ENCODE measurements around the gene PIGS. TPM values are rescaled to one million over a fixed set of nuclear protein-coding genes. Genes with fewer than 3 reads are reported as not detected.

The PIGS gene
- total and polyA plus RNA-seq, 2 donors (not counting 1 experiment from before 2014, with no cell fraction given), result 44.1 to 55.1 TPM

- Histone ChIP-seq H3K4me1 (ENCODE audit: control insufficient read depth in 2 of 2, insufficient read depth in 2 of 2, low read length in 2 of 2) (peaks cover 59 to 72% of the 10 kb centered on the region in 2 donors), H3K9me3 (ENCODE audit: control extremely low read depth in 1 of 3, control insufficient read depth in 2 of 3, insufficient read depth in 1 of 3, low read length in 2 of 3) (no peaks in the 10 kb centered on the region), H3K4me3 (ENCODE audit: control extremely low read depth in 1 of 5, extremely low read depth in 1 of 5, insufficient read depth in 1 of 5, low read depth in 2 of 5, low read length in 4 of 5) (peak overlapping the region in 4 of 5 experiments; percentile 21 to 50 (median 34)), H3K27me3 (replicated peaks in 1 of 4; ENCODE audit: control extremely low read depth in 1 of 4, control insufficient read depth in 3 of 4, insufficient read depth in 4 of 4, low read length in 3 of 4) (no peaks in the 10 kb centered on the region), H3K4me2 (replicated peaks; ENCODE audit: low read depth, low read length, poor library complexity, severe bottlenecking) (peak overlapping the region; percentile 85), H3K9ac (ENCODE audit: low read length) (peak overlapping the region; percentile 49), H4K20me1 (ENCODE audit: control insufficient read depth, insufficient read depth, low read length, poor library complexity, severe bottlenecking) (peaks cover 7% of the 10 kb centered on the region), H3K79me2 (ENCODE audit: control insufficient read depth, insufficient read depth, low read length) (peaks cover 11% of the 10 kb centered on the region), H2AFZ (ENCODE audit: insufficient read depth, low read depth, low read length, poor library complexity, severe bottlenecking) (peak overlapping the region; percentile 70), H3K36me3 (replicated peaks in 1 of 2; ENCODE audit: control extremely low read depth in 1 of 2, control insufficient read depth in 1 of 2, extremely low read depth in 1 of 2, insufficient read depth in 2 of 2, low read length in 1 of 2) (peaks cover 0 to 28% of the 10 kb centered on the region in 2 experiments), H3K27ac (ENCODE audit: low read length in 2 of 2) (peak overlapping the region; percentile 91 to 97)
- intact Hi-C loops (cut with micrococcal nuclease), result loop anchor here (1.0 to 2.0 kb wide), 2 partner anchors 51 to 53 kb away; partner anchors contain the start of gene SPAG5
- H3K4me3 Mint-ChIP-seq, result peak overlapping the region; percentile 83
- 37% methylated on average over 20 of the region's 26 CpGs for WGBS (ENCODE audit: insufficient coverage)
- peak; percentile 48 for ATAC-seq (ENCODE audit: low read depth)
- no peaks in the 10 kb centered on the region for H3K27me3 Mint-ChIP-seq
- no peaks in the 10 kb centered on the region for H3K9me3 Mint-ChIP-seq (ENCODE audit: insufficient read depth)
- peak overlapping the region; percentile 96 for H3K27ac Mint-ChIP-seq
- ChIA-PET CTCF (interaction anchor here (0.6 to 5.2 kb wide), 12 partner anchors 11 to 99 kb away, joined by 3 to 31 read pairs (median 5); partner anchors contain the start of genes ALDOC and PIGS), POLR2A (interaction anchor here (0.7 to 1.4 kb wide), 5 partner anchors 19 to 347 kb away, joined by 3 to 5 read pairs (median 4); partner anchors contain the start of gene ALDOC)
- TF ChIP-seq EZH2 (IDR thresholded peaks at IDR 0.05; ENCODE audit: borderline replicate concordance, insufficient read depth, low read depth, low read length, poor library complexity, severe bottlenecking) (no peak), CTCF (IDR thresholded peaks at IDR 0.05) (peak; percentile 76)
- peaks cover 70% of the 10 kb centered on the region for H3K4me1 Mint-ChIP-seq
- DNase-seq, result peak; percentile 89
Measured at GRCh38 chr17:28547623-28548416, 23.5 kb downstream of the PIGS start.
